Karpas-422 (cell line): Measurements from ENCODE around the gene GMPPB. TPM values are rescaled to one million over a fixed set of nuclear protein-coding genes. Genes with fewer than 3 reads are reported as not detected.
A peak's percentile ranks its signal among the peaks of the same experiment; 100 is the strongest.
"Not testable (repeated sequence)": the region's sequence is repeated elsewhere in the genome, so short reads cannot be mapped to it uniquely, and the experiment has no call there.

Source experiments
- DNase-seq: peaks from one replicate; pipeline ENCODE4 v3.0.0-alpha.2; 2015
- H2AFZ ChIP-seq: fragments of 200-600 bp; sonication (generic); 2 replicates; pipeline ENCODE4 v1.6.1; 2014; ENCODE audit warnings: antibody characterized with exemption, low read length, mixed read lengths
- H3K27ac ChIP-seq: fragments of 200-600 bp; sonication (generic); 2 replicates; pipeline ENCODE4 v1.5.1; 2014; ENCODE audit warnings: mild to moderate bottlenecking, low read length, moderate library complexity
- H3K27me3 ChIP-seq: fragments of 200-600 bp; sonication (generic); 2 replicates; pipeline ENCODE4 v1.6.1; 2014; ENCODE audit warnings: low read length, mixed read lengths
- H3K36me3 ChIP-seq: fragments of 200-600 bp; sonication (generic); 2 replicates; pipeline ENCODE4 v1.6.1; 2014; ENCODE audit warnings: low read length, mixed read lengths; ENCODE audit not compliant: insufficient read depth
- H3K4me1 ChIP-seq: fragments of 200-600 bp; sonication (generic); 2 replicates; pipeline ENCODE4 v1.6.1; 2014; ENCODE audit warnings: mild to moderate bottlenecking, low read length, mixed read lengths
- H3K4me2 ChIP-seq: fragments of 200-600 bp; sonication (generic); 2 replicates; pipeline ENCODE4 v1.6.1; 2014; ENCODE audit warnings: low read length, low read depth, mild to moderate bottlenecking; ENCODE audit not compliant: poor library complexity, severe bottlenecking
- H3K4me3 ChIP-seq: fragments of 200-600 bp; sonication (generic); 2 replicates; pipeline ENCODE4 v1.5.1; 2014; ENCODE audit warnings: mild to moderate bottlenecking, antibody characterized with exemption, low read length, mixed read lengths
- H3K79me2 ChIP-seq: fragments of 200-600 bp; sonication (generic); 2 replicates; pipeline ENCODE4 v1.6.1; 2014; ENCODE audit warnings: mild to moderate bottlenecking, low read length, mixed read lengths
- H3K9ac ChIP-seq: fragments of 200-600 bp; sonication (generic); 2 replicates; pipeline ENCODE4 v1.6.0; 2014; ENCODE audit warnings: low read length
- H3K9me2 ChIP-seq: fragments of 200-600 bp; sonication (generic), shearing (Covaris generic); replicated peaks from 2 replicates; pipeline ENCODE4 v1.6.0; 2014; ENCODE audit warnings: mild to moderate bottlenecking, low read length, moderate library complexity; ENCODE audit not compliant: insufficient read depth
- H3K9me3 ChIP-seq: fragments of 300-700, 200-600 bp; sonication (generic); 2 replicates; pipeline ENCODE4 v1.6.1; 2014; ENCODE audit warnings: low read length, mixed read lengths
- H4K20me1 ChIP-seq: fragments of 200-600 bp; sonication (generic); 2 replicates; pipeline ENCODE4 v1.6.1; 2014; ENCODE audit warnings: mild to moderate bottlenecking, antibody characterized with exemption, low read length, low read depth; ENCODE audit not compliant: insufficient read depth
- total RNA-seq: library from RNA; depleted of rRNA; stranded (reverse); fragments of >200 nt; shearing (Covaris generic); gene quantifications from 2 replicates; pipeline ENCODE4 v1.2.3, GENCODE V29; 2014; ENCODE audit warnings: low replicate concordance

GMPPB gene
- total RNA-seq, 1 experiment from 2014 or later = 10.1 TPM

- no peaks in the 10 kb centered on the region for H4K20me1 ChIP-seq
- no peaks in the 10 kb centered on the region for H3K36me3 ChIP-seq
- peak within 1 kb of the TSS; percentile 86 for H3K9ac ChIP-seq
- no peaks in the 10 kb centered on the region for H3K9me2 ChIP-seq
- H3K27ac ChIP-seq = peak within 1 kb of the TSS; percentile 72
- H3K4me2 ChIP-seq = peak within 1 kb of the TSS; percentile 79
- DNase-seq = peak; percentile 98
- peak within 1 kb of the TSS; percentile 85 for H3K4me3 ChIP-seq
- H3K27me3 ChIP-seq = no peaks in the 10 kb centered on the region
- H3K9me3 ChIP-seq = no peaks in the 10 kb centered on the region
- H3K4me1 ChIP-seq = peaks cover 21% of the 10 kb centered on the region
- H2AFZ ChIP-seq = peak within 1 kb of the TSS; percentile 28; the same call in 1 of the 2 replicates
- H3K79me2 ChIP-seq = peaks cover 36% of the 10 kb centered on the region
Measured at GRCh38 chr3:49689046-49689907, 34.5 kb downstream of the GMPPB start, which contains the start of the genes MST1 and RNF123. Gene MST1, minus strand, starts transcription at chr3:49689474. Its CDS starts 783 bp downstream, at chr3:49688691. Gene RNF123, plus strand, starts transcription at chr3:49689557. Its CDS starts 1,609 bp downstream, at chr3:49691166.

GRCh38 chr3:49688338-49689045 is 35.3 kb downstream of the GMPPB start:
- Histone ChIP-seq H2AFZ (peak overlapping the region; percentile 28; the same call in 1 of the 2 replicates), H3K4me3 (peak overlapping the region; percentile 85), H3K9ac (peak overlapping the region; percentile 86), H3K79me2 (peaks cover 31% of the 10 kb centered on the region), H3K27ac (peak overlapping the region; percentile 72), H3K4me2 (peak overlapping the region; percentile 79), H3K4me1 (peaks cover 21% of the 10 kb centered on the region)
- H3K9me2 ChIP-seq, H3K27me3 ChIP-seq, H4K20me1 ChIP-seq, H3K9me3 ChIP-seq, H3K36me3 ChIP-seq: not testable (repeated sequence)
- DNase-seq = peak; percentile 62

DNA sequence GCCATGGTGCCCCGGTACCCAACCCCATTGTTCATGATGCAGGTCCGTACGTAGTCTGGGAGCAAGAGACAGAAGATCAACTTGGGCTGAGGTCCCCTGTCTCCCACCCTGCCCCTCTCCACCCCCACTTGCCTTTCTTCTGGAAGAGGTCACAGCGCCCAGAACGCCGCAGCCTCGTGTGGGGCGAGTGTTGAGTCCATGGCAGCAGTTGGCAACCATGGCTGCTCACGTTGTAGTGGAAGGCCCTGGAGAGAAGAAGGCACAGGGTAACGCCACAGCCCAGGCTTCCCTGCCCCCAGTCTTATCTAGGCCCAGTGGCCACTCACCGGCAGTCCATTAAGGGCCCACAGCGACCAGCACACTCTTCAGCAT is 36.3 kb downstream of the GMPPB start:
- H3K4me2 ChIP-seq = not testable (repeated sequence)

GRCh38 chr3:49686769-49687423 is 36.9 kb downstream of the GMPPB start:
- H3K4me3 ChIP-seq, H3K9ac ChIP-seq, H4K20me1 ChIP-seq, H3K27me3 ChIP-seq, H3K36me3 ChIP-seq, H2AFZ ChIP-seq, H3K27ac ChIP-seq, DNase-seq, H3K4me2 ChIP-seq, H3K9me3 ChIP-seq, H3K9me2 ChIP-seq: not testable (repeated sequence)
- peaks cover 21% of the 10 kb centered on the region for H3K4me1 ChIP-seq
- peaks cover 23% of the 10 kb centered on the region for H3K79me2 ChIP-seq

More for the DNA sequence above, 36.3 kb downstream of the GMPPB start:
- H3K79me2 ChIP-seq = peaks cover 26% of the 10 kb centered on the region
- peaks cover 21% of the 10 kb centered on the region for H3K4me1 ChIP-seq
- not testable (repeated sequence) for H3K4me3 ChIP-seq, H4K20me1 ChIP-seq, H2AFZ ChIP-seq, H3K27ac ChIP-seq, H3K9me3 ChIP-seq, DNase-seq, H3K27me3 ChIP-seq, H3K36me3 ChIP-seq, H3K9me2 ChIP-seq, H3K9ac ChIP-seq

- Histone ChIP-seq H3K79me2 (peaks cover 19% of the 10 kb centered on the region), H3K4me1 (peaks cover 21% of the 10 kb centered on the region)
- not testable (repeated sequence) for H3K4me2 ChIP-seq, H4K20me1 ChIP-seq, H3K36me3 ChIP-seq, H3K9ac ChIP-seq, H3K4me3 ChIP-seq, DNase-seq, H3K27me3 ChIP-seq, H2AFZ ChIP-seq, H3K27ac ChIP-seq, H3K9me2 ChIP-seq, H3K9me3 ChIP-seq
Measured at GRCh38 chr3:49686346-49686745, 37.4 kb downstream of the GMPPB start.

DNA sequence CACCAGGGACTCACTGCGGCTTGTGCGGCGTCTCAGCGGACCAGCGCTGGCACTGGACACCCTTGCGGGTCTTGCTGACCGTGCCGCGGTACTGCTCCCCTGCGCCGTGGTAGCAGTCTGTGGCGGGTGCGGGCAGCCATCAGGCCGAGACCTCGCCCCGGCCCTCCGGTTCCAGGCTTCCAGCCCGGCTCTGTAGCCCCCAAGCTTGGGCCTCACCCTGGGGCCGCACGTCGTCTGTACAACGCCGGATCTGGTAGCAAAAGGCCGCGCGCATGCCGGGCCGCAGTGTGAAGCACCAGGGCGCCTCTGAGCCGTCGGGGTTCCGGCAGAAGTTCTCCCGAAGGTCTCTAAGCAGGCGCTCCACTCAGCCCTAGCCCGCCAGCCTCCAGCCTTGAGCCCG is 37.9 kb downstream of the GMPPB start:
- H3K4me2 ChIP-seq, H3K9ac ChIP-seq, H3K4me3 ChIP-seq, H3K36me3 ChIP-seq, H3K27ac ChIP-seq, H3K27me3 ChIP-seq, H4K20me1 ChIP-seq, DNase-seq, H3K9me3 ChIP-seq, H2AFZ ChIP-seq, H3K9me2 ChIP-seq: not testable (repeated sequence)
- H3K4me1 ChIP-seq = peaks cover 16% of the 10 kb centered on the region
- H3K79me2 ChIP-seq = peaks cover 14% of the 10 kb centered on the region

- not testable (repeated sequence) for H3K4me2 ChIP-seq, H3K4me3 ChIP-seq, H3K79me2 ChIP-seq, H3K36me3 ChIP-seq, H3K4me1 ChIP-seq, H3K27me3 ChIP-seq, H3K9me2 ChIP-seq, H4K20me1 ChIP-seq, DNase-seq, H3K27ac ChIP-seq, H2AFZ ChIP-seq, H3K9me3 ChIP-seq, H3K9ac ChIP-seq
Measured at GRCh38 chr3:49685103-49685502, 38.6 kb downstream of the GMPPB start.

GRCh38 chr3:49684453-49684852 is 39.3 kb downstream of the GMPPB start:
- H2AFZ ChIP-seq, H3K79me2 ChIP-seq, H4K20me1 ChIP-seq, H3K9ac ChIP-seq, H3K4me1 ChIP-seq, H3K27ac ChIP-seq, H3K4me3 ChIP-seq, H3K36me3 ChIP-seq, H3K9me2 ChIP-seq, DNase-seq, H3K4me2 ChIP-seq, H3K9me3 ChIP-seq, H3K27me3 ChIP-seq: not testable (repeated sequence)
